ENCODE measurements around the gene CCDC28B. TPM values are rescaled to one million over a fixed set of nuclear protein-coding genes. Genes with fewer than 3 reads are reported as not detected.

CCDC28B gene
- total RNA-seq (2022; extraction: Qiagen RNA extraction), result 1.8 to 2.6 TPM (median 2.4 TPM) in 5 replicates

GRCh38 chr1:32200226-32201010, at the start of gene CCDC28B:
TSS of gene CCDC28B (plus strand) at chr1:32200595. CDS start at chr1:32201936, 1,341 bp downstream.

GRCh38 chr1:32179443-32180185, 20.8 kb upstream of the CCDC28B start, which contains the start of gene TXLNA:
TSS of gene TXLNA (plus strand) at chr1:32179675. CDS start at chr1:32180346, 671 bp downstream.

GRCh38 chr1:32205401-32206370, 5.3 kb downstream of the CCDC28B start, which contains the start of gene IQCC:
TSS of gene IQCC (plus strand) at chr1:32205671. CDS start at chr1:32205682, 11 bp downstream.

GRCh38 chr1:32208891-32209328, 8.5 kb downstream of the CCDC28B start, which contains the start of gene DCDC2B:
TSS of gene DCDC2B (plus strand) at chr1:32209089. CDS start at chr1:32209094, 5 bp downstream.

GRCh38 chr1:32221980-32222755, 21.8 kb downstream of the CCDC28B start, which contains the start of the genes EIF3I and TMEM234:
TSS of gene EIF3I (plus strand) at chr1:32222407. CDS start at chr1:32222442, 35 bp downstream.
TSS of gene TMEM234 (minus strand) at chr1:32222353. CDS start at chr1:32222322, 31 bp downstream.

DNA sequence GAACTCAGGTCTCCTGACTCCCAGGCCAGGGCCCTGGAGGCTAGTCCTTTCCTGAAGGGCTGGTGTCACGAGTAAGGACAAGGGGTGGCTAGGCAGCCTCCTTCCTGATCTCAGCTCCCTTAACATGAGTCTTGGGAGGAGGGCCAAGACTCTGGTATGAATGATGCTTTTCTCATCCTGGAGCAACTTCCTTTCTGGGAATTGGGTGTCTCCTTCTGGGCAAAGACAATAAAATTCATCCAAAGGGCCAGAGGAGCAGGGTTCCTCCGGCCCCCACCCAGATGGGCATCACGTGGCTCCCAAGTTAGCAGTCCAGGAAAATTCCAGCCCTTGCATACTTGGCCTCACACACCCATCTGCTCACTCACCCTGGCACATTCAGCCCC, 46.5 kb downstream of the CCDC28B start, which contains the start of gene FAM167B:
Gene FAM167B, plus strand, starts transcription at position 335 of the 386 bp plus-strand sequence. CDS start 200 bp downstream, outside the sequence.

GRCh38 chr1:32250893-32251716, 50.7 kb downstream of the CCDC28B start, which contains the start of gene LCK:
TSS of gene LCK (plus strand) at chr1:32251265. CDS start at chr1:32274330, 23,065 bp downstream.

Other genes starting within 250 kb of the CCDC28B start
- gene KHDRBS1, start 186.7 kb upstream of the CCDC28B start, total RNA-seq (2022; extraction: Qiagen RNA extraction), result 122 to 139 TPM (median 130 TPM) in 5 replicates
- 8.7 to 14.1 TPM (median 12.9 TPM) in 5 replicates for gene TMEM39B, start 127.7 kb upstream of the CCDC28B start, total RNA-seq (2022; extraction: Qiagen RNA extraction)
- 14.3 to 18.2 TPM (median 15.1 TPM) in 5 replicates for gene KPNA6, start 92.5 kb upstream of the CCDC28B start, total RNA-seq (2022; extraction: Qiagen RNA extraction)
- 26.8 to 31.9 TPM (median 28.5 TPM) in 5 replicates for gene TXLNA, start 20.9 kb upstream of the CCDC28B start, total RNA-seq (2022; extraction: Qiagen RNA extraction)
- gene IQCC, start 5.1 kb downstream of the CCDC28B start, total RNA-seq (2022; extraction: Qiagen RNA extraction), result 1.4 to 2.4 TPM (median 1.9 TPM) in 5 replicates
- gene DCDC2B, start 8.5 kb downstream of the CCDC28B start, total RNA-seq (2022; extraction: Qiagen RNA extraction), result not detected in 5 replicates
- 7.7 to 10.5 TPM (median 9.7 TPM) in 5 replicates for gene TMEM234, start 21.8 kb downstream of the CCDC28B start, total RNA-seq (2022; extraction: Qiagen RNA extraction)
- gene EIF3I, start 21.8 kb downstream of the CCDC28B start, total RNA-seq (2022; extraction: Qiagen RNA extraction), result 269 to 284 TPM (median 278 TPM) in 5 replicates
- gene FAM167B, start 46.6 kb downstream of the CCDC28B start, total RNA-seq (2022; extraction: Qiagen RNA extraction), result 0.44 to 0.87 TPM (median 0.66 TPM) in 5 replicates
- 0.16 TPM in 1 of 5 replicates, not detected in the others for gene LCK, start 50.7 kb downstream of the CCDC28B start, total RNA-seq (2022; extraction: Qiagen RNA extraction)
- gene HDAC1, start 91.5 kb downstream of the CCDC28B start, total RNA-seq (2022; extraction: Qiagen RNA extraction), result 53.0 to 60.3 TPM (median 56.2 TPM) in 5 replicates
- gene MARCKSL1, start 135.6 kb downstream of the CCDC28B start, total RNA-seq (2022; extraction: Qiagen RNA extraction), result 57.0 to 77.4 TPM (median 72.1 TPM) in 5 replicates
- gene FAM229A, start 161.9 kb downstream of the CCDC28B start, total RNA-seq (2022; extraction: Qiagen RNA extraction), result 2.3 to 4.4 TPM (median 3.8 TPM) in 5 replicates
- gene TSSK3, start 161.9 kb downstream of the CCDC28B start, total RNA-seq (2022; extraction: Qiagen RNA extraction), result 0.07 to 0.11 TPM in 2 of 5 replicates, not detected in the others
- 19.1 to 22.7 TPM (median 22.3 TPM) in 5 replicates for gene BSDC1, start 193.8 kb downstream of the CCDC28B start, total RNA-seq (2022; extraction: Qiagen RNA extraction)